ENCODE data around the gene GALNT16. TPM values are rescaled to one million over a fixed set of nuclear protein-coding genes. Genes with fewer than 3 reads are reported as not detected.

Gene GALNT16
- total and polyA plus RNA-seq, 8 donors: 0.53 to 2.2 (median 1.6) TPM; not detected in 1

DNA sequence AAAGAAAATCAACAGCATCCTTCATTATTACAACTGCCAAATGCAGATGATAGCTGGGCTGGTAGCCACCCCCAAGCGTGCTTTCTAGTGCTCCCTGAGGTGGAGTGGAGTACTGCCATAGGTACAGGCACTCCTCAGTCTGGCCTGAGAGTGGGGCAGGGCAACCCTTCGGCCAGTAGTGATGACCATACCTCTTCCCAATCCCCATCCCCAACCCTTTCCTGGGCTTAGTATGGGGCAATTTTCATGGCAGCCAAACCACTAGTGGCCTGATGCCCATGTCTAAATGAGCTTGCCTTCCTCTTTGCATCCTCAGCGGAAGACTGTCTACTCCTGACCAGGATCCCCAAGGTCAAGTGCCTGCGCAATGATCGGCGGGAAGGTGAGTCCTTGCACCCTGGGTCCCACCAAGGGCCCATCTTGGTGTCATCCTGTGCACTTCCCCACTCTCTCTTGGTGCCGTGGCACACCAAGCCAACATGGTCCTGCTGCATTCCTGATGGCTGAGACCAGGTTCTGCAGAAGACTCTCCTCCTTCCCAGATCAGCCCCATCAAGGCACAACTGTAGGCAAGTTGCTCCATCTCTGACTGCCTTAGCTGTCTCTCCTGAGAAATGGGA, 65.8 kb downstream of the GALNT16 start:
- H3K27ac ChIP-seq: no peak overlapping the region
- no peaks in the 10 kb centered on the region for H3K27me3 ChIP-seq
- H3K9me3 ChIP-seq: no peaks in the 10 kb centered on the region
- TF ChIP-seq, protein P1, sequence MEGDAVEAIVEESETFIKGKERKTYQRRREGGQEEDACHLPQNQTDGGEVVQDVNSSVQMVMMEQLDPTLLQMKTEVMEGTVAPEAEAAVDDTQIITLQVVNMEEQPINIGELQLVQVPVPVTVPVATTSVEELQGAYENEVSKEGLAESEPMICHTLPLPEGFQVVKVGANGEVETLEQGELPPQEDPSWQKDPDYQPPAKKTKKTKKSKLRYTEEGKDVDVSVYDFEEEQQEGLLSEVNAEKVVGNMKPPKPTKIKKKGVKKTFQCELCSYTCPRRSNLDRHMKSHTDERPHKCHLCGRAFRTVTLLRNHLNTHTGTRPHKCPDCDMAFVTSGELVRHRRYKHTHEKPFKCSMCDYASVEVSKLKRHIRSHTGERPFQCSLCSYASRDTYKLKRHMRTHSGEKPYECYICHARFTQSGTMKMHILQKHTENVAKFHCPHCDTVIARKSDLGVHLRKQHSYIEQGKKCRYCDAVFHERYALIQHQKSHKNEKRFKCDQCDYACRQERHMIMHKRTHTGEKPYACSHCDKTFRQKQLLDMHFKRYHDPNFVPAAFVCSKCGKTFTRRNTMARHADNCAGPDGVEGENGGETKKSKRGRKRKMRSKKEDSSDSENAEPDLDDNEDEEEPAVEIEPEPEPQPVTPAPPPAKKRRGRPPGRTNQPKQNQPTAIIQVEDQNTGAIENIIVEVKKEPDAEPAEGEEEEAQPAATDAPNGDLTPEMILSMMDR (IDR thresholded peaks at IDR 0.05): no peak
- no peak for TF ChIP-seq POLR2A (IDR thresholded peaks at IDR 0.05)
- TF ChIP-seq EP300 (IDR thresholded peaks at IDR 0.05): no peak
- TF ChIP-seq POLR2AphosphoS5 (IDR thresholded peaks at IDR 0.05): no peak
- no peaks in the 10 kb centered on the region for H3K36me3 ChIP-seq
- H3K4me1 ChIP-seq: no peaks in the 10 kb centered on the region
- intact Hi-C loops (cut with DNase I; ENCODE audit: low total_unique reads): no loop called here
- no peak overlapping the region for H3K4me3 ChIP-seq
- WGBS, 5 donors: 86 to 97% (median 93%) methylated on average over 7 of the region's 7 CpGs
- DNase-seq: no peak

DNA sequence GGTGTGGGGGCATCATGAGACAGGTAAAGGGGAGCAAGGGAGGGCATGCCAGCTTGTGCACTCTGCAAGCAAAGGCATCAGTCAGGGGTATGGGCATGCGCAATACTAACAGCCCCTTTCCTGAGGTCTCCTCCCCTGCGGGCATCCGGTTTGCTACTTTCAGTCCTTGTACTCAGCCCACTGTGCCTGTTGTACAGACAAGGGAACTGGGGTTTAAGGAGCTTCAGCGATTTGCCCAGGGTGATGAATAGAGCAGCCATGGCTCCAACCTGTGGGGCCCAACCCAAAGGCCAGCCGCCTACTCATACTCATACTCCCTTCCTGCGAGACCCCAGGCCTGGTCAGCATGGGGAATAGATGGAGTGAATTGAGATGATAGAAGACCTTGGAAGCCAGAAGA, 66.7 kb downstream of the GALNT16 start:
- no peak overlapping the region for H3K27ac ChIP-seq
- intact Hi-C loops (cut with DNase I; ENCODE audit: low total_unique reads): no loop called here
- WGBS, 5 donors: 64 to 83% (median 74%) methylated on average over 6 of the region's 6 CpGs
- no peaks in the 10 kb centered on the region for H3K9me3 ChIP-seq
- no peaks in the 10 kb centered on the region for H3K27me3 ChIP-seq
- TF ChIP-seq POLR2A (IDR thresholded peaks at IDR 0.05) (no peak), POLR2AphosphoS5 (IDR thresholded peaks at IDR 0.05) (no peak), EP300 (IDR thresholded peaks at IDR 0.05) (no peak)
- TF ChIP-seq, protein P1 (IDR thresholded peaks at IDR 0.05): no peak
- H3K4me1 ChIP-seq: no peaks in the 10 kb centered on the region
- no peaks in the 10 kb centered on the region for H3K36me3 ChIP-seq
- H3K4me3 ChIP-seq: no peak overlapping the region
- no peak for DNase-seq

DNA sequence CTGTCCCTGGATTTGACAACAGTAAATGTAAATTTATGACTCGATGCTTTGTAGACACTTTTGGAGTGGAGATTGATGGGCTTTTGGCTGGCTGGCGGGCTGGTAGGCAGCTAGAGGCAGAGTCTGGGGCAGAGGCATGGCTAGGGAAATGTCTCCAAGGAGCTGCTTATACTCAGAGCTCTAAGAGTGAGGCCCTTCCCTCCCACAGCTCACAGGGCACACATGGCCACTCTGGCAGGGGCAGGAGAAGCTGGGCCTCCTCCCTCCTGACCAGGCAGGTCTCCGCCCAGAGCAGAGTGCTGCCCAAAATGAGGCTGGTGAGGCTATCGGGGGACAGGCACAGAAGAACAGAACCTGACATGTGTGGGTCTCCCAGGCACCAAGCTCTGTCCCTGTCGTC, 67.5 kb downstream of the GALNT16 start:
- Histone ChIP-seq H3K4me1 (no peaks in the 10 kb centered on the region), H3K9me3 (no peaks in the 10 kb centered on the region), H3K4me3 (no peak overlapping the region), H3K27ac (no peak overlapping the region), H3K27me3 (no peaks in the 10 kb centered on the region), H3K36me3 (no peaks in the 10 kb centered on the region)
- 60 to 81% (median 67%) methylated on average over 4 to 5 of the region's 5 CpGs for WGBS, 5 donors
- no peak for TF ChIP-seq EP300 (IDR thresholded peaks at IDR 0.05)
- TF ChIP-seq, protein P1 (IDR thresholded peaks at IDR 0.05): no peak
- TF ChIP-seq POLR2AphosphoS5 (IDR thresholded peaks at IDR 0.05): no peak
- TF ChIP-seq POLR2A (IDR thresholded peaks at IDR 0.05): no peak
- intact Hi-C loops (cut with DNase I; ENCODE audit: low total_unique reads): no loop called here
- DNase-seq: no peak

DNA sequence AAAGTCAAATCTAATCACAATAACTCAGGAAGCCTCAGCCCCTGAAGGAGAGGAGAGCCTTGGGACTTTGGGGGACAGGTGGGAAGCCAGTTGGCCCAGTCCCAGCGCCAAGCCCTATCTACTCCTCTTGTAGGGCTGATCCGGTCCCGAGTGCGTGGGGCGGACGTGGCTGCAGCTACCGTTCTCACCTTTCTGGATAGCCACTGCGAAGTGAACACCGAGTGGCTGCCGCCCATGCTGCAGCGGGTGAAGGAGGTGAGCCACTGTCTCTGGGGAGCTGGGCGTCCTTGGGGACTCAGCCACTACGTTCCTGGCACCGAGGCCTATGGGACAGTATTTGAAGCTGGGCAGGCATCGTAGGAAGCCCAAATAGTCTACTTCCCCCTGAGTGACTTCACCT, 68.4 kb downstream of the GALNT16 start:
- TF ChIP-seq POLR2AphosphoS5 (IDR thresholded peaks at IDR 0.05): no peak
- TF ChIP-seq, protein P1 (IDR thresholded peaks at IDR 0.05): no peak
- no peak for TF ChIP-seq POLR2A (IDR thresholded peaks at IDR 0.05)
- no peak for TF ChIP-seq EP300 (IDR thresholded peaks at IDR 0.05)
- DNase-seq: no peak
- intact Hi-C loops (cut with DNase I; ENCODE audit: low total_unique reads): no loop called here

More for the DNA sequence above, 68.4 kb downstream of the GALNT16 start:
- Histone ChIP-seq H3K27me3 (no peaks in the 10 kb centered on the region), H3K27ac (no peak overlapping the region), H3K4me1 (no peaks in the 10 kb centered on the region), H3K36me3 (no peaks in the 10 kb centered on the region), H3K4me3 (no peak overlapping the region), H3K9me3 (no peaks in the 10 kb centered on the region)
- WGBS, 5 donors: 88 to 94% (median 92%) methylated on average over 12 to 15 of the region's 15 CpGs
